Vagina (tissue), 2 donors: ENCODE measurements around the gene RGS17.

Source experiments
- CTCF ChIP-seq, 3 experiments: fragments of 450-650 bp in 2 of 3; fragments of 200-600 bp in 1 of 3; sonication (generic) in 1 of 3; IDR thresholded peaks; one replicate each; pipeline ENCODE4 v1.5.1; 2017 to 2019; ENCODE audit warnings: antibody characterized with exemption in 3 of 3, mild to moderate bottlenecking in 2 of 3, moderate library complexity in 2 of 3
- POLR2A ChIP-seq, 2 donors: fragments of 450-650 bp; IDR thresholded peaks; one replicate each; pipeline ENCODE4 v1.6.1; 2017; ENCODE audit warnings: antibody characterized with exemption in 2 of 2, mild to moderate bottlenecking in 2 of 2, moderate library complexity in 2 of 2
- POLR2AphosphoS5 ChIP-seq, 2 donors: sonication (generic); formaldehyde crosslinking; IDR thresholded peaks; one replicate each; pipeline ENCODE4 v1.9.0; 2017; ENCODE audit warnings: antibody characterized with exemption in 2 of 2, mild to moderate bottlenecking in 2 of 2, low read depth in 1 of 2; ENCODE audit not compliant: insufficient read depth in 1 of 2

GRCh38 chr6:152978058-152978457, 153.0 kb downstream of the RGS17 start:
- TF ChIP-seq POLR2A (IDR thresholded peaks at IDR 0.05) (no peak), POLR2AphosphoS5 (IDR thresholded peaks at IDR 0.05; ENCODE audit: insufficient read depth in 1 of 2, low read depth in 1 of 2) (no peak), CTCF (IDR thresholded peaks at IDR 0.05) (no peak)
